Left lung (tissue), 10 donors: ENCODE data around the gene UCN3. TPM values are rescaled to one million over a fixed set of nuclear protein-coding genes. Genes with fewer than 3 reads are reported as not detected.

Experiments used
- ATAC-seq: fragments of 200-7000 bp; cut with Tn5 transposase; one replicate; pipeline ENCODE4 v1.9.1; 2020; ENCODE audit warnings: moderate library complexity
- DNase-seq, 4 donors: peaks; one replicate each; pipeline ENCODE4 v3.0.0-alpha.2; 2013 to 2020
- H3K27ac ChIP-seq, 2 donors: fragments of 200-600 bp; sonication (generic) in 1 of 2; one replicate each; pipeline versions ENCODE4 v1.5.0 to v1.8.0; 2020 to 2021
- H3K27me3 ChIP-seq, 2 donors: fragments of 200-600 bp; sonication (generic) in 1 of 2; one replicate each; pipeline versions ENCODE4 v1.5.0 to v1.8.0; 2020 to 2021
- H3K36me3 ChIP-seq, 2 donors: fragments of 200-600 bp; sonication (generic) in 1 of 2; one replicate each; pipeline versions ENCODE4 v1.5.0 to v1.8.0; 2020 to 2021
- H3K4me1 ChIP-seq, 2 donors: fragments of 200-600 bp; one replicate each; pipeline ENCODE4 v1.8.0; 2021
- H3K4me3 ChIP-seq, 2 donors: fragments of 200-600 bp; sonication (generic) in 1 of 2; one replicate each; pipeline versions ENCODE4 v1.5.0 to v1.8.0; 2020 to 2021; ENCODE audit warnings: mild to moderate bottlenecking in 1 of 2
- H3K9me3 ChIP-seq, 2 donors: fragments of 200-600 bp; sonication (generic) in 1 of 2; one replicate each; pipeline versions ENCODE4 v1.5.0 to v1.8.0; 2020 to 2021
- CTCF ChIP-seq, 2 donors: fragments of 200-600 bp; sonication (generic) in 1 of 2; IDR thresholded peaks; one replicate each; pipeline versions ENCODE4 v1.5.0 to v1.8.0; 2021; ENCODE audit warnings: antibody characterized with exemption in 2 of 2
- intact Hi-C, 2 donors: fragments of 100-400 bp; cut with DNase I; formaldehyde crosslinking; loops; one replicate each; pipeline versions ENCODE4 v1.11.2 to v1.14.2; 2022
- polyA plus RNA-seq, 6 donors: library from polyadenylated mRNA; unstranded; fragments of 120-200 nt; gene quantifications; one replicate each; pipeline ENCODE4 v1.2.1, GENCODE V29; 2013; ENCODE audit not compliant: insufficient read length in 6 of 6
- total RNA-seq, 2 donors: library from RNA; stranded (reverse); fragmentation: NEBNext Ultra II Directional; extraction: Animal tissue kit (Norgen Biotek cat#: 25700); gene quantifications; one replicate each; pipeline ENCODE4 v1.2.1, GENCODE V29; 2021
- donor health status: DM: no; HTN: yes; CAD: no.
- donor health status: DM: no; HTN: no; CAD: no.

UCN3 gene
- total and polyA plus RNA-seq, 8 donors, result 0.35 to 1.6 (median 0.76) TPM; not detected in 1

GRCh38 chr10:5354068-5354467 lies 10.7 kb upstream of the UCN3 start:
- Histone ChIP-seq H3K4me3 (no peak overlapping the region), H3K27me3 (peaks cover 0 to 5% of the 10 kb centered on the region in 2 donors), H3K27ac (no peak overlapping the region), H3K36me3 (no peaks in the 10 kb centered on the region), H3K4me1 (no peaks in the 10 kb centered on the region), H3K9me3 (no peaks in the 10 kb centered on the region)
- intact Hi-C loops, result no loop called here
- no peak for TF ChIP-seq CTCF (IDR thresholded peaks at IDR 0.05)
- ATAC-seq, result no peak
- DNase-seq, result no peak

GRCh38 chr10:5355594-5356301 lies 9.0 kb upstream of the UCN3 start:
- TF ChIP-seq CTCF (IDR thresholded peaks at IDR 0.05), result no peak
- intact Hi-C loops, result no loop called here
- Histone ChIP-seq H3K4me1 (no peaks in the 10 kb centered on the region), H3K27ac (no peak overlapping the region), H3K4me3 (no peak overlapping the region), H3K36me3 (no peaks in the 10 kb centered on the region), H3K9me3 (no peaks in the 10 kb centered on the region), H3K27me3 (peaks cover 0 to 5% of the 10 kb centered on the region in 2 donors)
- DNase-seq (no peak), ATAC-seq (no peak)

GRCh38 chr10:5356302-5356763 lies 8.4 kb upstream of the UCN3 start:
- DNase-seq, result no peak
- no peaks in the 10 kb centered on the region for H3K36me3 ChIP-seq
- no peaks in the 10 kb centered on the region for H3K4me1 ChIP-seq
- ATAC-seq, result no peak
- no peaks in the 10 kb centered on the region for H3K9me3 ChIP-seq
- peaks cover 0 to 5% of the 10 kb centered on the region in 2 donors for H3K27me3 ChIP-seq
- H3K4me3 ChIP-seq, result no peak overlapping the region
- TF ChIP-seq CTCF (IDR thresholded peaks at IDR 0.05), result no peak
- intact Hi-C loops, result no loop called here
- no peak overlapping the region for H3K27ac ChIP-seq

- Histone ChIP-seq H3K9me3 (no peaks in the 10 kb centered on the region), H3K4me3 (no peak overlapping the region), H3K36me3 (no peaks in the 10 kb centered on the region), H3K27ac (no peak overlapping the region), H3K4me1 (no peaks in the 10 kb centered on the region), H3K27me3 (peaks cover 5 to 29% of the 10 kb centered on the region in 2 donors)
- DNase-seq (no peak), ATAC-seq (no peak)
- TF ChIP-seq CTCF (IDR thresholded peaks at IDR 0.05), result no peak
- intact Hi-C loops, result no loop called here
Measured at GRCh38 chr10:5360318-5360915, 4.3 kb upstream of the UCN3 start.

GRCh38 chr10:5361966-5362365 lies 2.8 kb upstream of the UCN3 start:
- TF ChIP-seq CTCF (IDR thresholded peaks at IDR 0.05), result no peak
- ATAC-seq (no peak), DNase-seq (no peak)
- Histone ChIP-seq H3K9me3 (no peaks in the 10 kb centered on the region), H3K27me3 (peaks cover 4 to 31% of the 10 kb centered on the region in 2 donors), H3K27ac (no peak overlapping the region), H3K4me3 (no peak overlapping the region), H3K36me3 (no peaks in the 10 kb centered on the region), H3K4me1 (no peaks in the 10 kb centered on the region)
- intact Hi-C loops, result no loop called here
